IPS DF 4.7 (cell line): ENCODE data around the gene PAK6.

ENCODE experiments used
- DNase-seq: peaks from one replicate; pipeline ENCODE4 v3.0.0-alpha.2; 2013; ENCODE audit warnings: low spot score; ENCODE audit errors: extremely low read depth

Gene PAK6

DNA sequence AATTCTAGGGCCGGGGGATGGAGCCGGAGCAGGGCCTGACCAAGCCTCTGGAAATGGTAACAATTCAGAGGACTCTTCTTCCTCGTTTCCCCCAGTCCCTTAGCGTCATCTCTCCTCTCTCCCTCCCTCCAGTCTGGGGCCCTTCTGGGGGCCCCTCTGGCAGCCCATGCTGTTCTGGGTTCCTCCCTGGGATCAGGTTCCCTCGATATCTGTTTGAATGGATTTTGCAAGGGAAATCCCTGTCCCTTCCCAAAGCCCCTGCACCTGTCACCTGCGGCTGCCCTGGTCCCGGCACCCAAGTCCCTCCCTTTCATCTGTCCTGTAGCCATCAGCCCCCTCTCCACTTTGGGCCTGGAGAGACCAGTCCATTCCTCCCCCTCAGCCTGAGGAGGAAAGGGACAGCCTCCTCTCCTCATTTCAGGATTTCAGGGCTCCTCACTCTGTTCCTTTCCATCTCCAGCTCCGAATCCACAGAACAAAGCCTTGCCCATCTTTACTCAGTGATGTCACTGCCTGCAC is 70.5 kb downstream of the PAK6 start:
- no peak for DNase-seq

DNA sequence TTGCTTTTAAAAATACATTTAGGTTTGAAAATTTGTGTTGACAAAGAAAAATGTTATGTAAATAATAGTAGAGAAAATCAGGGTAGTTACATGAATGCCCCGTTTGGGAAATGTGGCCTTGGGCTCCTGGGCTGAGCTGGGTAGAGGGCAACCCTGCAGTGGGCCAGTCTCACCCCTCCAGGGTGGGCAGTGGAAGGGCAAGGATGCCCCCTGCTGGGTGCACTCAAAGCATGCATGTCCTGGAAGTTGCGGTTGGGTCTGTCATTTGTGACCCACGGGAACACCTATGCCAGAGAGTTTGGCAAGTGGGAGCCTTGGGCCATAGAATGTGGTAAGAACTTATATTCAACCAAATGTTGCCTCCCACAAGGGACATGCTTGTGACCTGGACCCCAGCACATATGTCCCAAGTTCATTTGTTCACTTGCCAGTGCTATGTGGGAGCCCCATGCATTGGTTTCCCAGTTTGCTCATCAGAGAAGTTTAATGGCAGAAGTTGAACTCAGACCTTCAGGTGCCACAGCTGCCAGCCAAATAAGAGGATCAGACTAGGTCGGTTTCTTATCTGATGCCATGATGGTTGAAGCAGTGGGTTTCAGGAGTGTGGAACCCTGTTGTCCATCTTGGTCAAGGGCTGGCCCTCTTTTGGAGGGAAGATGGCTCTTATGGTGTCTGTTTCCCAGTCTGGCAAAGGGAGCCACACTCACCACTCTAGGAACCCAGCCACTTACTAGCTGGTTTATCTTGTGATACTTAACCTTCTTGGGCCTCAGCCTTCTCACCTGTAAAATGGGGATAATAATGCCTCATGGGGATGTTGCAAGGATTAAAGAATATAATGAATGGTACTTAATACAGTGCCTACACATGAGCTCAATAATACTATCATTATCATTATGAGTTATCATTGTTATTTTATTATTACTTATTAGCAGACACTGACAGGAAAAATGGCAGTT is 71.4 kb downstream of the PAK6 start:
- no peak for DNase-seq

DNA sequence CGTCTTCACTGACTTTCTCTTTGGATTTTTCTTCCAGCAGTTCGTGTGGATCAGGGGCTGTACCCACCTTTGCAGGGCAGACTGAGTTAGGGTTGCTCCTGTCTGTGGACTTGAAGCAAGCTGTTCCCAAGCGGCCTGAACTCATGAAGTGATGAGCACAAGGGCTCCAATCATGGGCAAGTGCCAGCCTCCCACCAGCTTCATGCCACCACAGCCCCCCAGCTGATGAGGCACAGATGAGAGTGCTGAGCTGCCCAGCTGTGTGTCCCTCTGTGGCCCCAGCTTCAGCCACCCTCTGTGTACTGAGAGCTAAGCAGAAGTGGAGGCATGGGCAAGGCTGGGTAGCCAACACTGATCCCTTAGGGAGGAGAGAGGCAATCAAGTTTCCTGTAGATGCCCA is 72.1 kb downstream of the PAK6 start:
- DNase-seq: no peak

DNA sequence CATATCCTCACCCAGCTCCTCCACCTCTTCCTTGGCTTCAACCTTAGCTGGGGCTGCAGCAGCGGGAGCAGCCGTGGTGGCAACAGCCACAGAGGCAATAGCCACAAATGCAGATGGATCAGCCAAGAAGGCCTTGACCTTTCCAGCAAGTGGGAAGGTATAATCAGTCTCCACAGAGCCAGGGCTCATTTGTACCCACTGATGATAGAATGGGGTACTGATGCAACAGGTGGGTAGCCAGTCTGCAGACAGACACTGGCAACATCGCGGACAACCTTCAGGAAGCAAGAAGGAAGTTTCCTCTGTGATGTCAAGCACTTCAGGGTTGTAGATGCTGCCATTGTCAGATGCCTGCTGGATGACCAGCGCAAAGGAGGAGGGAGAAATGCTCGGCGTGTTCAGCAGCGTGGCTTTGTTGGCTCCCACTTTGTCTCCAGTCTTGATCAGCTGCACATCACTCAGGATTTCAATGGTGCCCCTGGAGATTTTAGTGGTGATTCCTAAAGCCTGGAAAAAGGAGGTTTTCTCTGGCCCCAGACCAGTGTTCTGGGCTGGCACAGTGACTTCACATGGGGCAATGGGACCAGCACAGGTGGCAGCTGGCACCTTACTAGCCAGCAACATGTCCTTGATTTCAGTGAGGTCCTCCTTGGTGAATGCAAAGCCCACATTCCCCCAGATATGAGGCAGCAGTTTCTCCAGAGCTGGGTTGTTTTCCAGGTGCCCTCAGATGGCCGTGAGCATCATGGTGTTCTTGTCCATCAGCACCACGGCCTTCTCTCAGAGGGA is 73.7 kb downstream of the PAK6 start:
- DNase-seq: no peak

DNA sequence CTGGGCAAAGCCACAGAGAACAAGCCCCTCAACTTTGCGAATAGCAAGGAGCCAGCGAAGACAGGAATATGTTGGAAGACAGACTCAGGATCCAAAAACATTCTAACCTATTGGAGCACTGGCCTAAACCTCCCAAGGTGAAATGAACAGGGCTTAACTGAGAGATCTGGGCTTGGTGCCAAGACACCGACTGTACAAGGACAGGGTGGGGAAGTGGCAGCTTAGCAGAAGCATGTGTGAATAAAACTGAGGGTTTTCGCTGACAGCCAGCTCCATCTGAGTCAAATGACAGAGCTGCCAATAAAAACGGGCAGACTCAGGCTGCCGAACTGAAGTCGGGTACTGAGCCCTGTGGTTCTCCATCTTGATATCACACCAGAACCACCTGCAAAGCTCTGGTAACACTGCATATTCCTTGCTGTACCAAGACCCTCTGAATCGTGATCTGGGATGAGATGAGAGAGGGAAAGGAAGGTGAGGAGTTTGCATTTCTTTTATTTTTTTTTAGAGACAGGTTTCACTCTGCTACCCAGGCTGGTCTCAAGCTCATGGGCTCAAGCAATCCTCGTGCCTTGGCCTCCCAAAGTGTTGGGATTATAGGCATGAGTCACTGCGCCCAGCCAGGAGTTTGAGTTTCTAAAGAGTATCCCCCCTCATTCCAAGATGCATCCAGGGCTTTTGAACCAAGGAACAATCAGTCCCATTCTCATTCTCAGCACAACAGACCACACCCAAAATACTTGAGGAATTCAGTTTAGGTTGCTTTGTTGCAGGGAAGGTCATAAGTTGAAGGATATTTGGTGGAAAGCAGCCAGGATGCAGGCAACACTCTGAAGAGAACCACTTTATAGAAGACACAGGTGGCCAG is 74.9 kb downstream of the PAK6 start:
- no peak for DNase-seq

DNA sequence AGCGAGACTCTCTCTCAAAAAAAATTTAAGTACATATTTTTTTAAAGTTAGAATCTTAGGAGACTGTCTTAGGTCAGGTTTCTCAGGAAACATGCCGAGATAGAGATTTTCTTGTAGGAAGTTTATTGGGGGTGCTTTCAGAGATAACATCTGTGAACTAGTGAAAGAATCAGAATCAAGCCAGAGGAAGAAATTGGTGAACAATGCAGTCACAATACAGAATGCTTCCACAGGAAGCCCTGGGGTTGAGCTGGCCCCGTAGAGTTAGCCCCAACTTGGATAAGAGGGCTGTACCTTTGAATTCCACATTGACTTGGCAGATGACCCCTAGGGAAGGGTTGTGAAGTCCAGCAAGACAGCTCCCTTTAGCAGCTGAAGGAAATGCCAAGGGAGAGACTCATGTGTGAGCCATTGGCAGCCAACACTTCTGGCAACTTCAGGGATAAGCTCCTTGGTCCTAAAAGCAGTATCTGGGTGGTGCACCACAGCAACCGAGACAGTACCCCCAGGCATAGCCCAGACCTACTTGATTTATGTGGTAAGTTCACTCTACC is 75.9 kb downstream of the PAK6 start:
- no peak for DNase-seq

DNA sequence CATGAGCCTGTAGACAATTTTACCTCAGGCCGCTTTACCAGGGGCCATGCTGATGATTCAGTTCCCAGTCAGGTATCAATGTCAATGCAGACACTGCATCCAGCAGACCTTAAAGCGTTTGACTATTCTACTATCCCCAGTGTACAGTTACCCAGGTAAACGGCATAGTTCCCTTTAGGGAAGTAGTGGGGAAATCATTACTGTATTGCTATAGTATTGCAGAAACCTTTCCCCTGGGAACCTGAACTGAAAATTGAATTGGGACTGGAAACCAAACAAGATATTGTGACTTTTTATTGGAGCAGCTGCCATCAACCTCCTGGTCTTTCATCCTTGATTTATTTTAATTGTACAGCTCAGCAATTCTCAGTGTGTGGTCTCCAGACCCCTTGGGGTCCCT is 78.1 kb downstream of the PAK6 start:
- no peak for DNase-seq

DNA sequence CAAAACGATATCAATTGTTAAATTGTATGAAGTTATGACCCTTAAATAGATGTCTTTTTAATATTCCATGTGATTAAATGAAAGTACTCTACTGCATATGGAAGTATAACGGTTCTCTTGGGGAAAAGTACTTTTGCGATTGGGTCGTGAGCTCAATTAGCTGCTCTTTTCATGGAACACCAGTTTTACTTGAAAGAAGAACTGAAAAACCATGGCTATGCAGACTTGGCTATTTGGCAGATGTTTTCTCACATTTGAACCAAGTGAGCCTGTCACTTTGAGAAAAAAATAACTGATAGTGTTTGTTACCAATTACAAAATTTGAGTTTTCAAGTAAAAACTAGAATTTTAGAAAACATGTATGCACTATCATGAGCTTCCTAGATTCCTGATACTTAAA is 78.7 kb downstream of the PAK6 start:
- DNase-seq: no peak

DNA sequence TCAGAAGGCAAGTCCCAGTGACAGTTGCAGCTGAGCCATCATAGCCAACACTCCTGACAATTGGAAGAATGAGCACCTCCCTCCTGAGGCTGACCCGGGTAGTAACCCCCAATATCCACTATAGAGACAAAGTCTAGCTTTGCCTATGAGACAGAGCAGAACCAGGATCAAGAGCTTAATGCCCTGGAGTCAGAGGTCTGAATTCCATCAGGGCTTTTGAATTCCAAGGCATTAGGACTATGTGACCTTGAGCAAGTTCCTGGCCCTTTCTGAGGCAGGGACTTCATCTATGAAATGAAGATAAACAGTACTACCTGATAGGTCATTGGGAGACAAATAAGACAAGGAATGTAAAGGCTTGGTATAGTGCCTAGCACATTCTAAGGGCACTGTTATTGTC is 81.5 kb downstream of the PAK6 start:
- no peak for DNase-seq

DNA sequence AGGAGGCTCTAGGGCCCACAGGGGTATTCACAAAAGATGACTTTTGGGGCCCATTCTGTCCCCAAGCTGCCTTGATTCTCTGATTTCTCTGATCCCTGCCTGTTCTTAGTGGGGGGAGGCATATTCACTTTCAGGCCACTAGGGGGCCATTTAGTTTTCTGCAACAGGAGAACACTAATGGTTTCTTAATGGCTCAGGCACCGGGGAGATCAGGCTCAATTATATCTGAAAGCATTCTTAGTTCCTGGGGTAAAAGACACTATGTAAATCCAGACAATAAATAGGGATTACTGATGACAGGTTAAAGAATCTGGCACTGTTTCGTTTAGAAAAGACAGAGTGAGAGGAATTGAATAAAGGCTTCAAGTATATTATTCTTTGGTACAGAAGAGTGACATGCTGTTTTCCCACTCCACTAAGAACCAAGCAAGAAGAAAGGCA is 82.1 kb downstream of the PAK6 start:
- no peak for DNase-seq

DNA sequence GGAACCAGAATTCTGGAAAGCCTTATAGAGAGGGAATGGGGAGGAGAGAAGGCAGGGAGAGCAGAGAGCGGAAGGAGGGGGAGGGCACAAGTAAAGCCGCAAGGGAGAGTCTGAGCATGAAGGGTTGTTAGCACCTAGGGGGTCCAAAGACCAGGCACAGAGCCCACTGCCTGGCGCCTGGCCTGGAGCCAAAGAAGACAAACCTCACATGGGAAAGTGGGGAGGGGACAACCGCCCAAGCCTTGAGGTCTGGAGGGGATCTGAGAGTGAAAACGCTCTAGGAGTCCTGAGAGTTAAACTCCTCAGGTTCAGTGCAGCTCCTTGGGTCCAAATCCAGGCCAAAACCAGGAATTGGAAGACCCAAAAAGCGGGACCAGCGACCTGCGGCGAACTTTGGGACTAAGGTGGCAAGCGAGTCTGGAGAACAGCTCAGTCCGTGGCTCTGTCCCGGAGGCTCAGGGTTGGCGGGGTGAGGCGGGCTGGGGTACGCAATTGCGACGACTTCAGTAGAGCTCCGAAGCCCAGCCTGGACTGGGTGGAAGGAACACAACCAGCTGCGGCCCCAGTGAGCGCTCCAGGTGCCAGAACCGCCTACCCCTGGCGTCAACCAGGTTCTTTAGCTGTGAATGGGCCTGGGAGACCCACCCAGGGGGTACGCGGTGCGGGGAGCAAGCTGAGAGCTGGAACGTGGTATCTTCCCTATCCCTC is 83.8 kb downstream of the PAK6 start:
- DNase-seq: no peak

DNA sequence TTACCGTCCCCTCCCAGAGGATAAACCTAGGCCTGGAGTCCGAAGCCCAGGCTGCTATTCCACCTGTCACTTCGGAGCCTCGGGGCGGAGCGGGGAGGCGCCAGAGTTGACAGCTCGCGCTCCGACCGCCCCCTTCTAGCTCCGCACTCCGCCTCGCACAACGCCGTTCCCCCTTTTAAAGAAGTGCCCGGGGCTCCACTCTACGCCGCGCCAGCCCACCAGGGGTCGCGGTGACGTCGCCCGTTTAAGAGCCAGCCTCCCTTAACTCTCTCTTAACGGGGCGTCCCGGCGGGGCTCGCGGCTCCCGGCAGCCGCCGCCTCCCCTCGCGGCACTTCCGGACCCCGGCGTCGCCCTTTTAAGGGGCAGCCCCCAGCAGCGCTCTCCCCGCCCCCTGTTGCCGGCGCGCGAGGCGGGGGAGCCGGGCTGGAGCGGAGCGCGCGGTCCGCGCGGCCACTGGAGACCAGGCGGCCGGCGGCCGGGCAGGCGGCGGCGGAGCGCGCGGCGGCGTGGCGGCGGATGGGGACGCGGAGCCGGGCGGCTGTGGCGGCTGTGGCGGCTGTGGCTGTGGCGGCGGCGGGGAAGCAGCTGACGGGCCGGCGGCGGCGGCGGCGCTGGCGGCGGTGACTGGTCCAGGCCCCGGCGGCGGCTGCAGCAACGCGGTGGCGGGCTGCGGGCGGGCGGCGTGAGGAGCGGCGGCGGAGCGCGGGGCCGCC is 84.5 kb downstream of the PAK6 start, which contains the start of gene INAFM2:
TSS of gene INAFM2 (plus strand) at position 454 of the 714 bp plus-strand sequence. CDS start 364 bp downstream, outside the sequence.
- DNase-seq: peak; percentile 84

DNA sequence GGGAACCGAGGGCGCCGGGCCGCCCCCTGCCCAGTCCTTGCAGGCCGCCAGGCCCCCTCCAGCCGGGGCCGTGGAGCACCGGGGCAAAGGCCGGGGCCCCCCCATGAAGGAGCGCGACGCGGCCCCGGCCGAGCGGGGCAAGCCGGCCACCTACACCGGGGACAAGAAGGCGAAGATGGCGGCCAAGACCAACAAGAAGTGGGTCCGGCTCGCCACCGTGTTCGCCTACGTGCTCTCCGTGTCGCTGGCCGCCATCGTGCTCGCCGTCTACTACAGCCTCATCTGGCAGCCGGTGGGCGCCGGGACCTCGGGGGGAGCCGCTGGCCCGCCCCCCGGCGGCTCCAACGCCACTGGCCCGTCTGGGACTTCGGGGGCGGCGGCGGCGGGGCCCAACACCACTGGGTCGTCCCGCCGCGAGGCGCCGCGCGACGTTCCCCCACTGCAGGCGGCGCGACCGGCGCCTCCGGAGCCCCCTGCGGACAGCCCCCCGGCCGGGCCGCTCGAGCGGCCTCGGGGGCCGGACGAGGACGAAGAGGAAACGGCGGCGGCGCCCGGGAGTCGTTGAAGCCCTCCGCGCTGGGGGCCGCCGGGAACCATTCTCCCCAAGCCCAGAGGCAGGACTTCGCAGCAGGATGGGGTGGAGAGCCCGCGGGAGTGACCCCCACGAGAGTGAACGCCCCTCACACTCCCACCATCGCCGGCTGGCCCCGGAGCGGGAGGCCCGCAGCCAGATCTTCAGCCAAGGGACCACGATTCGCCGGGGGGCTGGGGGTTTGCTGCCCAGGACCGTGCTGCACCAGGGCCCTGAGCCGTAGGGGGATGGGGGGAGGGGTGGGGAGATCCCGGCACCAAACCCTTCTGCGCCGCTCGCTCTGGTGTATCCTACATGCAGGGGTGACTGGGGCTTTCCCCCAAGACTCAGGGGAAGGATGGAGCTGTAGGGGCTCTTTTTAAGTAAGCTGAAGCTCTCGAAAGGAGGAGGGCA is 85.4 kb downstream of the PAK6 start:
- DNase-seq: no peak

DNA sequence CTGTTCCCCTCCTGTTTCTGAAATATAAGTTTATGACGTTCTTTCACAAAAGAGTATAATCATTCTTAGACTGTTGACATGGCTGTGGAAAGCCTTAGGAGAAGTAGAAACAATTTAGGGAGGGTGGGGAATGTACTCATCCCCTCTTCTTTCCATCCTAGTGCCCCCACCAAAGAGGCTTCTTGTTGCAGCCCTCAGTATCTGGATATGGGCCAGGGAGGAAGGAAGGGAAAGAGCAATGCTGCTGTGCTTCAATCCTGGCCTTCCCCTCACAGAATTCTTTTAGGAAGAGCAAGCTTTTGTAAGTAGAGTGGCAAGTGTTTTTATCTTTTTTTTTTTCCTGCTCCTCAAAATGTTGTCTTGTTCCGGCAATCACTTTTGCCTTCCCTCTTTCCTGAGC is 86.3 kb downstream of the PAK6 start:
- no peak for DNase-seq

DNA sequence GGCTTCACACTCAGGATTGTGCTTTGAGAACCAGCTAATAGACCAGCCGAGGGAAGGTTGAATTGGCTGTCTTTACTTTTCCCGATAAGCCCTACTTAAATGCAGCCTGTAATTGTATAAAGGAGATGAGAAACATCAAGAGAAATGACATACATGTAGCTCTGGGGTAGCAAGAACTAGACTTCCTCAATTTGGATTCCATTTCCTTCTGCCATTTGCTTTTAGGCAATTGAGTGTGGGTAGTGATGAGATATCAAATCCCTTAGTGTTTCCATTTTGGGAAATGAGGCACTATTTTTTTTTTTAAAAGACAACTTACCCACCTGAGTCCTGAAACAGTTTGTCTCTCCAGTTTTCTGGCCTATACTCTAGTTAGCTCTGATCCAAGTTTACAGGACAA is 86.8 kb downstream of the PAK6 start:
- DNase-seq: no peak
